ENCODE results near the gene ATP13A3. TPM values are rescaled to one million over a fixed set of nuclear protein-coding genes. Genes with fewer than 3 reads are reported as not detected.

The ATP13A3 gene
- total RNA-seq, 6 donors from 2014 or later = 67.9 to 152 (median 94.6) TPM

DNA sequence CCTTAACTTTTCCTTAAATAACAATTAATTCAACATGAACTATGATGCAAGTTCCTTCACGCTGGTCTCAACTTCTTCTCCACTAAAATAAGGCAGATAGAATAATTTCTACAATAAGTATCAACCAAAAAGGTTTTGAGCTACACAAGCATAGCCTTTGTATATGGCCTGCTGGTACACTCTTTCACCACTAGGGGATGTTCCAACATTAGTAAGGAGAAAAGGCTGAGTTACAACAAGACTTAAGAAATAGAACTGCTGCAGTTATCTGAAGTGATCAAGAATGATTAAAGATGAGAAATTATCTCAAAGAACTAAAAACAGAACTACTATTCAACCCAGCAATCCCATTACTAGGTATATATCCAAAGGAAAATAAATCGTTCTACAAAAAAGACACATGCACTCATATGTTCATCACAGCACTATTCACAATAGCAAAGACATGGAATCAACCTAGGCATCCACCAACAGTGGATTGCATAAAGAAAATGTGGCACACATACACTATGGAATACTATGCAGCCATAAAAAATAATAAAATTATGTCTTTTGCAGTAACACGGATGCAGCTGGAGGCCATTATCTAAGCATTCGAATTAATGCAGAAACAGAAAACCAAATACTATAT is 14.4 kb downstream of the ATP13A3 start:
- TF ChIP-seq CTCF (IDR thresholded peaks at IDR 0.05) = peak; percentile 83 to 94 (median 90)
- no peak for TF ChIP-seq POLR2A (IDR thresholded peaks at IDR 0.05)
- no peak for TF ChIP-seq EP300 (IDR thresholded peaks at IDR 0.05)
- TF ChIP-seq POLR2AphosphoS5 (IDR thresholded peaks at IDR 0.05) = no peak
- H3K4me3 ChIP-seq = no peak overlapping the region
- peaks cover 0 to 8% (median 4%) of the 10 kb centered on the region in 4 donors for H3K4me1 ChIP-seq
- WGBS, 2 donors = 69 to 76% methylated on average over 4 of the region's 4 CpGs
- no peaks in the 10 kb centered on the region for H3K36me3 ChIP-seq
- H3K9me3 ChIP-seq = no peaks in the 10 kb centered on the region
- no peaks in the 10 kb centered on the region for H3K27me3 ChIP-seq
- DNase-seq (no peak), ATAC-seq (ENCODE audit: low FRiP score in 2 of 2) (peak; percentile 84 to 89)
- H3K27ac ChIP-seq = no peak overlapping the region

DNA sequence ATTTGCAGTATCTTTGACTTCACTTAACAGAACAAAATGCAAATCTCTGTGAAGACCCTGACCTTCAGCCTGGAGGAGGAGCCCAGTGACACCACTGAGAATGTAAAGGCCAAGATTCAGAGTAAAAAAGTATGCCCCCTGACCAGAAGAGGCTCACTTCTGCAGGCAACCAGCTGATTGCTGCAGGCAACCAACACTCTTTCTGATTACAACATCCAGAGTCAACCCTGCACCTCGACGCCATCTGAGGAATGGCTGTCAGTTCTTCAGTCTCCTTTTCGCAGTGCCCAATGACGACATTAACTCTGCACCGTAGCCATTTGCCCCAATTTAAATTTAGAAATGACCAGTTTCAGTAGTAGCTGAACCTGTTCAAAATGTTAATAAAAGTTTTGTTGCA is 14.9 kb downstream of the ATP13A3 start:
- H3K27ac ChIP-seq = no peak overlapping the region
- H3K4me3 ChIP-seq = no peak overlapping the region
- no peaks in the 10 kb centered on the region for H3K9me3 ChIP-seq
- ATAC-seq (ENCODE audit: low FRiP score in 2 of 2) (no peak), DNase-seq (no peak)
- WGBS, 2 donors = 50 to 61% methylated on average over 5 of the region's 5 CpGs
- no peaks in the 10 kb centered on the region for H3K27me3 ChIP-seq
- no peaks in the 10 kb centered on the region for H3K36me3 ChIP-seq
- H3K4me1 ChIP-seq = peaks cover 0 to 8% (median 4%) of the 10 kb centered on the region in 4 donors
- TF ChIP-seq EP300 (IDR thresholded peaks at IDR 0.05) (no peak), POLR2AphosphoS5 (IDR thresholded peaks at IDR 0.05) (no peak), CTCF (IDR thresholded peaks at IDR 0.05) (no peak), POLR2A (IDR thresholded peaks at IDR 0.05) (no peak)

DNA sequence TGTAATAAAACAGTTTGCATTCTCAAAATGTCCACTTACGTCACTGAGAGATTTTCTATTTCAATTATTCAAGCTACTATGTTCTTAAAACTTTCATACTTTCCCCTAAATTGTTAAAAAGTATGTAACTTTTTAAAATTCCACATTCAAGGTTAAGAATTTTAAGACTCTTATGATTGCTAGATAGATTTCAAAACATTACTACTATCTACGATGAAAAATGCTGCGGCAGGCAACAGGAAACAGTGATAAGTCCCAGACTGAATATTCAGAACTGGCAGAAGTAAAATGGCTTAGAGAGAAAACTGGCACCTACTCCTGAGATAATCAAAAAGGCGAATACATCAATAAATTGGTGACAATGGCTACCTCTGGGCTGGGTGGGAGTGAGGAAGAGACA is 16.2 kb downstream of the ATP13A3 start:
- no peak overlapping the region for H3K4me3 ChIP-seq
- 62 to 79% methylated on average over 4 of the region's 4 CpGs for WGBS, 2 donors
- H3K36me3 ChIP-seq = no peaks in the 10 kb centered on the region
- DNase-seq (no peak), ATAC-seq (ENCODE audit: low FRiP score in 2 of 2) (no peak)
- H3K9me3 ChIP-seq = no peaks in the 10 kb centered on the region
- H3K4me1 ChIP-seq = peaks cover 0 to 8% (median 4%) of the 10 kb centered on the region in 4 donors
- no peaks in the 10 kb centered on the region for H3K27me3 ChIP-seq
- no peak for TF ChIP-seq POLR2AphosphoS5 (IDR thresholded peaks at IDR 0.05)
- no peak overlapping the region for H3K27ac ChIP-seq

- peaks cover 0 to 8% (median 4%) of the 10 kb centered on the region in 4 donors for H3K4me1 ChIP-seq
- no peaks in the 10 kb centered on the region for H3K27me3 ChIP-seq
- no peaks in the 10 kb centered on the region for H3K36me3 ChIP-seq
- ATAC-seq (ENCODE audit: low FRiP score in 2 of 2) (no peak), DNase-seq (no peak)
- no peak overlapping the region for H3K27ac ChIP-seq
- H3K9me3 ChIP-seq = no peaks in the 10 kb centered on the region
- H3K4me3 ChIP-seq = no peak overlapping the region
- no peak for TF ChIP-seq CTCF (IDR thresholded peaks at IDR 0.05)
- no peak for TF ChIP-seq POLR2A (IDR thresholded peaks at IDR 0.05)
- TF ChIP-seq POLR2AphosphoS5 (IDR thresholded peaks at IDR 0.05) = no peak
- no peak for TF ChIP-seq EP300 (IDR thresholded peaks at IDR 0.05)
These were observed 16.8 kb downstream of the ATP13A3 start for GRCh38 chr3:194469977-194470376.

DNA sequence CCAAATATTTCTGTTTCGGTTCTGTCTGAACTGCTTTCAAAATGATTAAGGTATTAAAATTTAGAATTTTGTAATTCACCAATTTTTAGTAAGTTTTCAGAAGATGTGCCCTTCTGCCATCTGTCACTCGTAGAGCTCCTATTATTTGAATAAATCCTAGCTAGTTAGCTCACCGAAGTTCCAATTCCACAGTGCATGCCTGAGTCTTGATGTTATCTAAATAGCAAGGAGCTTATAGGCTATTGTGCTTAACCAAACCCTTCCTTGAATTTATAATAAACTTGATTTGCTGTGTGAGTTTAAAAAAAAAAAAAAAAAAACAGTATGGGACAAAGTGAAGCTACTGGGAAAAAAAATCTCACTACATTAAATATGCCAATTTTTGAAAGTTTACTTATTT is 18.7 kb downstream of the ATP13A3 start:
- ATAC-seq (ENCODE audit: low FRiP score in 2 of 2) = no peak
- WGBS, 2 donors = 75 to 78% methylated on average over 3 of the region's 3 CpGs

More for the DNA sequence above, 18.7 kb downstream of the ATP13A3 start:
- TF ChIP-seq CTCF (IDR thresholded peaks at IDR 0.05) (no peak), POLR2A (IDR thresholded peaks at IDR 0.05) (no peak), POLR2AphosphoS5 (IDR thresholded peaks at IDR 0.05) (no peak), EP300 (IDR thresholded peaks at IDR 0.05) (no peak)
- Histone ChIP-seq H3K27me3 (no peaks in the 10 kb centered on the region), H3K4me1 (peaks cover 0 to 8% (median 4%) of the 10 kb centered on the region in 4 donors), H3K4me3 (no peak overlapping the region), H3K36me3 (no peaks in the 10 kb centered on the region), H3K27ac (no peak overlapping the region), H3K9me3 (no peaks in the 10 kb centered on the region)
- DNase-seq = no peak

Data from upper lobe of left lung (tissue), 6 donors.